ENCODE results near the gene SSTR5.

- TF ChIP-seq CTCF (IDR thresholded peaks at IDR 0.05; ENCODE audit: low read depth, low read length) = no peak
- no peak for TF ChIP-seq POLR2A (IDR thresholded peaks at IDR 0.05; ENCODE audit: extremely low read depth, insufficient read length)
- no peak for TF ChIP-seq MYC (IDR thresholded peaks at IDR 0.05; ENCODE audit: low read depth, low read length)
Observed at GRCh38 chr16:1049113-1049975, 23.2 kb upstream of the SSTR5 start.
